Fibroblast of lung (primary cell): ENCODE measurements around the gene ITPK1. TPM values are rescaled to one million over a fixed set of nuclear protein-coding genes. Genes with fewer than 3 reads are reported as not detected.
A peak's percentile ranks its signal among the peaks of the same experiment; 100 is the strongest.

Source experiments
- DNase-seq, 2 donors: peaks; one replicate each; pipeline versions ENCODE4 v3.0.0 to v3.0.0-alpha.2; 2010; ENCODE audit warnings: low read depth in 2 of 2
- H2AFZ ChIP-seq: 2 replicates; pipeline ENCODE4 v1.5.1; 2012; ENCODE audit warnings: low read length, control low read depth, inconsistent platforms
- H3K27ac ChIP-seq: 2 replicates; pipeline ENCODE4 v1.5.1; 2011; ENCODE audit warnings: low read length, control low read depth; ENCODE audit not compliant: insufficient read depth
- H3K27me3 ChIP-seq: 2 replicates; pipeline ENCODE4 v1.5.1; 2011; ENCODE audit warnings: mild to moderate bottlenecking, low read length; ENCODE audit not compliant: control insufficient read depth, insufficient read depth
- H3K36me3 ChIP-seq: 2 replicates; pipeline ENCODE4 v1.5.1; 2011; ENCODE audit warnings: low read length; ENCODE audit not compliant: control insufficient read depth, insufficient read depth
- H3K4me1 ChIP-seq: 2 replicates; pipeline ENCODE4 v1.5.1; 2011; ENCODE audit warnings: low read length; ENCODE audit not compliant: control insufficient read depth, insufficient read depth; ENCODE audit errors: extremely low read depth
- H3K4me2 ChIP-seq: 2 replicates; pipeline ENCODE4 v1.5.1; 2011; ENCODE audit warnings: low read length, control low read depth; ENCODE audit not compliant: insufficient read depth; ENCODE audit errors: extremely low read depth
- H3K4me3 ChIP-seq, 4 experiments: fragments of 200-600 bp in 1 of 4; sonication (generic) in 1 of 4; replicated peaks in 1 of 4; 2 replicates each; pipeline ENCODE4 v1.5.1; 2011 to 2016; ENCODE audit warnings: low read length in 4 of 4, low read depth in 3 of 4, mild to moderate bottlenecking in 3 of 4, control low read depth in 2 of 4, inconsistent platforms in 1 of 4, mixed read lengths in 1 of 4; ENCODE audit not compliant: insufficient read depth in 1 of 4; ENCODE audit errors: control extremely low read depth in 1 of 4
- H3K79me2 ChIP-seq: 2 replicates; pipeline ENCODE4 v1.5.1; 2012; ENCODE audit warnings: mild to moderate bottlenecking, low read length, inconsistent platforms; ENCODE audit not compliant: control insufficient read depth, insufficient read depth
- H3K9ac ChIP-seq: 2 replicates; pipeline ENCODE4 v1.5.1; 2011; ENCODE audit warnings: mild to moderate bottlenecking, low read length, control low read depth; ENCODE audit not compliant: insufficient read depth
- H3K9me3 ChIP-seq: 2 replicates; pipeline ENCODE4 v1.5.1; 2012; ENCODE audit warnings: low read depth, low read length; ENCODE audit not compliant: control insufficient read depth, insufficient read depth
- H4K20me1 ChIP-seq: 2 replicates; pipeline ENCODE4 v1.5.1; 2011; ENCODE audit warnings: low read length; ENCODE audit not compliant: control insufficient read depth, insufficient read depth; ENCODE audit errors: extremely low read depth
- EZH2 ChIP-seq: IDR thresholded peaks from 2 replicates; pipeline ENCODE4 v1.5.1; 2012; ENCODE audit warnings: low read length, control low read depth, mild to moderate bottlenecking; ENCODE audit errors: missing control alignments
- polyA plus RNA-seq, 2 donors: library from polyadenylated mRNA; depleted of rRNA in 1 of 2; stranded (reverse) in 1 of 2; unstranded in 1 of 2; fragments of >200 nt; gene quantifications; 2 replicates each; pipeline ENCODE4 v1.2.1, GENCODE V29; 2011 to 2012; ENCODE audit warnings: missing spikeins in 1 of 2
- total RNA-seq: library from RNA; depleted of rRNA; stranded (reverse); fragments of >200 nt; gene quantifications from 2 replicates; pipeline ENCODE4 v1.2.1, GENCODE V29; 2014
- TF ChIP-seq, protein P1 (sequence below), 2 donors: IDR thresholded peaks in 1 of 2; conservative IDR thresholded peaks in 1 of 2; 1 replicate in 1 of 2; 2 replicates in 1 of 2; pipeline ENCODE4 v1.5.1; 2011 to 2012; ENCODE audit warnings: low read length in 2 of 2, control low read depth in 1 of 2, inconsistent platforms in 1 of 2, low read depth in 1 of 2, mild to moderate bottlenecking in 1 of 2

The ITPK1 gene
- total and polyA plus RNA-seq, 2 donors (not counting 1 experiment from before 2014, with no cell fraction given) = 9.2 to 23.1 TPM

DNA sequence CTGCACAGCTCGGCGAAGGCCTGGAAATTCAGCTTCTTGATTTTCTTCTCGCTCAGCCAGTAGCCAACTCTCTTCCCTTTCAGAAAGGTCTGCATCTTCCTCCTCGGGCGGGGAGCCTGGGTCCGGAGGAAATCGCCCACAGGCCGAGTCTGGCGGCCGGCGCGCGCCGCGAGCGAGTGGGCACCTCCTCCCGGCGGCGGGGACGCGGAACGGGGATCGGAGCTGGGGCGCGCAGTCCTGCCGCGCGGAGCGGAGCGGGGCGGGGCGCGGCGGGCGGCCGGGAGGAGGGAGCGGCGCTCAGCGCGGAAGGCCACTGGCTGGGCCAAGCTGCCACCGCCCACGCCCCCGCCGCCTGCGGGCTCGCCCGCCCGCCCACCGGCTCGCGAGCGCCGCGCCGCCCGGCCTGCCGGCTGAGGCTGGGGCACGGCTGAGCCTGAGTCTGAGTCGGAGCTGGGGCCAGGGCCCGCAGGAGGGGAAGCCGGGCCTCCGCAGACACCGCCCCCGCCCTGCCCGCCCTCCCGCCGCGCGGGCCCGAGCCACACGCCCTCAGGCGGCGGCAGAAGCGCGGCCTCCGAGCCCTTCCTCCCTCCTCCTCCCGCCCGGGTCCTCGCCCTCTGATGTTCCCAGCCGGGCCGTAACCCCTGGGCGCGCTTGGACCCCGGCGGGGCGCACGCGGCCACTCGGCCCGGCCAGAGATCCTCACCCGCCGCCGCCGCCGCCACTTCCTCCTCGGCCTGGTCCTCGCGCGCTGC is 480 bp downstream of the ITPK1 start:
- H3K27ac ChIP-seq = no peak overlapping the region
- H3K4me1 ChIP-seq = peaks cover 5% of the 10 kb centered on the region
- no peaks in the 10 kb centered on the region for H3K79me2 ChIP-seq
- no peaks in the 10 kb centered on the region for H3K27me3 ChIP-seq
- peak; percentile 76 to 80 for DNase-seq
- H3K9ac ChIP-seq = peak overlapping the region; percentile 59
- H3K36me3 ChIP-seq = no peaks in the 10 kb centered on the region
- peak overlapping the region; percentile 84 for H3K4me2 ChIP-seq
- H2AFZ ChIP-seq = peak overlapping the region; percentile 71
- H3K4me3 ChIP-seq = peak overlapping the region; percentile 60 to 75 (median 70)
- TF ChIP-seq, protein P1, sequence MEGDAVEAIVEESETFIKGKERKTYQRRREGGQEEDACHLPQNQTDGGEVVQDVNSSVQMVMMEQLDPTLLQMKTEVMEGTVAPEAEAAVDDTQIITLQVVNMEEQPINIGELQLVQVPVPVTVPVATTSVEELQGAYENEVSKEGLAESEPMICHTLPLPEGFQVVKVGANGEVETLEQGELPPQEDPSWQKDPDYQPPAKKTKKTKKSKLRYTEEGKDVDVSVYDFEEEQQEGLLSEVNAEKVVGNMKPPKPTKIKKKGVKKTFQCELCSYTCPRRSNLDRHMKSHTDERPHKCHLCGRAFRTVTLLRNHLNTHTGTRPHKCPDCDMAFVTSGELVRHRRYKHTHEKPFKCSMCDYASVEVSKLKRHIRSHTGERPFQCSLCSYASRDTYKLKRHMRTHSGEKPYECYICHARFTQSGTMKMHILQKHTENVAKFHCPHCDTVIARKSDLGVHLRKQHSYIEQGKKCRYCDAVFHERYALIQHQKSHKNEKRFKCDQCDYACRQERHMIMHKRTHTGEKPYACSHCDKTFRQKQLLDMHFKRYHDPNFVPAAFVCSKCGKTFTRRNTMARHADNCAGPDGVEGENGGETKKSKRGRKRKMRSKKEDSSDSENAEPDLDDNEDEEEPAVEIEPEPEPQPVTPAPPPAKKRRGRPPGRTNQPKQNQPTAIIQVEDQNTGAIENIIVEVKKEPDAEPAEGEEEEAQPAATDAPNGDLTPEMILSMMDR (conservative IDR thresholded peaks at IDR 0.05 in 1 of 2, IDR thresholded peaks at IDR 0.05 in 1 of 2; ENCODE audit: low read depth in 1 of 2, low read length in 2 of 2) = no peak
- TF ChIP-seq EZH2 = no peak
- no peaks in the 10 kb centered on the region for H3K9me3 ChIP-seq
- H4K20me1 ChIP-seq = no peaks in the 10 kb centered on the region

GRCh38 chr14:93114713-93115068 is 1.0 kb downstream of the ITPK1 start:
- Histone ChIP-seq H4K20me1 (no peaks in the 10 kb centered on the region), H3K27me3 (no peaks in the 10 kb centered on the region), H3K9ac (peak overlapping the region; percentile 58), H3K4me1 (peaks cover 5% of the 10 kb centered on the region), H3K36me3 (no peaks in the 10 kb centered on the region), H3K4me2 (peak overlapping the region; percentile 84), H3K27ac (no peak overlapping the region), H3K4me3 (peak overlapping the region; percentile 60 to 75 (median 70)), H2AFZ (peak overlapping the region; percentile 71), H3K79me2 (no peaks in the 10 kb centered on the region), H3K9me3 (no peaks in the 10 kb centered on the region)
- no peak for TF ChIP-seq EZH2
- TF ChIP-seq, protein P1 (conservative IDR thresholded peaks at IDR 0.05 in 1 of 2, IDR thresholded peaks at IDR 0.05 in 1 of 2; ENCODE audit: low read depth in 1 of 2, low read length in 2 of 2) = peak in 1 of 2 donors; percentile 3
- no peak for DNase-seq

DNA sequence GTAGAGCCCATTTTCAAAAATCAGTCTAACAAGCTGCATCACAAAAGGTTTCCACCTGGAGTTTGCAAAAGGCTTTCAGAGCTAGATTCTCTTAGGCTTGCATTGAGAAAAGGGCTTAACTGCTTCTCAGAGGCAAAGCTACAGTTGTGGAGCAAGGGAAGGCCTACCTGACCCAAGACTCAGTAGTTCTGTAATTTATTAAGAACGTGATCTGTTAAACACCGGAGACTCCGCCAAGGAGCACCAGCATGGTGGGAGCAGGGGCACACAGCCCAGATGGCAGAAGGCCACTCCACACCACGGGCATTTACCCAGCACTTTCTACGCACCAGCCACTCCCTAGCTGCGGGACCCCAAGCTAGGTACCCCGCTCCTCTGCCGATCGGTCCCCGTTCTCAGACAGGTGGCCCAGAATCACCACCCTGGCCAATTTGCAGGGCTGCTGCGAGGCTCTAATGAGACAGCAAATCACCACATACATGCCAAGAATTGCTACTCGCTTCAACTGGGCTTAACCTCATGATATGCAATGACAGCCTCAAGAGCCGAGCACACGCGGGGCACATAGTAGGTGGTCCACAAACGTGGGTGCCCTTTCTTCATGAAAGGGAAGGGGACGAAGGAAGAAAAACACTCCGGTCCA is 1.5 kb downstream of the ITPK1 start:
- DNase-seq = no peak
- no peak for TF ChIP-seq EZH2
- TF ChIP-seq, protein P1 (conservative IDR thresholded peaks at IDR 0.05 in 1 of 2, IDR thresholded peaks at IDR 0.05 in 1 of 2; ENCODE audit: low read depth in 1 of 2, low read length in 2 of 2) = no peak

More for the DNA sequence above, 1.5 kb downstream of the ITPK1 start:
- Histone ChIP-seq H3K36me3 (no peaks in the 10 kb centered on the region), H3K79me2 (no peaks in the 10 kb centered on the region), H3K9ac (no peak overlapping the region), H4K20me1 (no peaks in the 10 kb centered on the region), H3K9me3 (no peaks in the 10 kb centered on the region), H3K4me1 (peaks cover 5% of the 10 kb centered on the region), H3K27me3 (no peaks in the 10 kb centered on the region), H3K4me3 (peak overlapping the region; percentile 60 to 75 (median 70)), H3K27ac (no peak overlapping the region), H3K4me2 (peak overlapping the region; percentile 84), H2AFZ (no peak overlapping the region)
